ENCODE data around the gene TPPP.
"Not testable (repeated sequence)": the region's sequence is repeated elsewhere in the genome, so short reads cannot be mapped to it uniquely, and the experiment has no call there.

The TPPP gene

DNA sequence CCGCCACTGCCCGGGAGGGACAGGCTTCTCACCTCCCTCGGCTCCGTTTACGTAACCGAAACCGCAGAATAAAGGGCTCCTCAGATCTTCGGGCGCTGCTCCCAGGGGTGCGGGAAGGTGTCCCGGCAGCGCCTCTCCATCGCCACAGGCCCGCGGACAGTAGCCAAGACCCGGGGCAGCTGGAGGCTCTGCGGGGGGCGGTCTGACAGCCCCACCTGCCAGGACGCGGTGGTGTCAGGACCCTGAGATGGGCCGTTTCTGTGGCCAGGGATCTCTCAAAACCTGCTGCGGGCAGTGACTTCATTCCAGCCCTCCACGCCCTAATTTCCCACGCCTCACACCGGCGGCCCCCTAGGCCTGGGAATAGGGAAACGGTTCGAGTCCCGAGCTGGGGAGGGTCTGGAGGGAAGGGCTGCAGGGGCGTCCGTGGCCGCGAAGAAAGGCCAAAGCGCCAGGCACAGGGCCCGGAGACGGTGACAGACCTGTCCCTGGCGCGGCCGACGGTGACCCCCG is 567 bp downstream of the TPPP start:
- DNase-seq: peak; percentile 75

DNA sequence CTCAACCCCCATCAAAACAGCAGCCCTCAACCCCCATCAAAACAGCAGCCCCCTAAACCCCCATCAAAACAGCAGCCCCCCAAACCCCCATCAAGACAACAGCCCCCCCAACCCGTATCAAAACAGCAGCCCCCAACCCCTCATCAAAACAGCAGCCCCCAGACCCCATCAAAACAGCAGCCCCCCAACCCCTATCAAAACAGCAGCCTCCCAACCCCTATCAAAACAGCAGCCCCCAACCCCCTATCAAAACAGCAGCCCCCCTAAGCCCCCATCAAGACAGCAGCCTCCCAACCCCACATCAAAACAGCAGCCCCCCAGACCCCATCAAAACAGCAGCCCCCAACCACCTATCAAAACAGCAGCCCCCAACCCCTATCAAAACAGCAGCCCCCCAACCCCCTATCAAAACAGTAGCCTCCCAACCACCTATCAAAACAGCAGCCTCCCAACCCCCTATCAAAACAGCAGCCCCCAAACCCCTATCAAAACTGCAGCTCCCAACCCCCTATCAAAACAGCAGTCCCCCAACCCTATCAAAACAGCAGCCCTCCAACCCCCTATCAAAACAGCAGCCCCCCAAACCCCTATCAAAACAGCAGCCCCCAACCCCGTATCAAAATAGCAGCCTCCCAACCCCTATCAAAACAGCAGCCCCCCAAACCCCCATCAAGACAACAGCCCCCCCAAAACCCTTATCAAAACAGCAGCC is 1.2 kb downstream of the TPPP start:
- no peak for DNase-seq

DNA sequence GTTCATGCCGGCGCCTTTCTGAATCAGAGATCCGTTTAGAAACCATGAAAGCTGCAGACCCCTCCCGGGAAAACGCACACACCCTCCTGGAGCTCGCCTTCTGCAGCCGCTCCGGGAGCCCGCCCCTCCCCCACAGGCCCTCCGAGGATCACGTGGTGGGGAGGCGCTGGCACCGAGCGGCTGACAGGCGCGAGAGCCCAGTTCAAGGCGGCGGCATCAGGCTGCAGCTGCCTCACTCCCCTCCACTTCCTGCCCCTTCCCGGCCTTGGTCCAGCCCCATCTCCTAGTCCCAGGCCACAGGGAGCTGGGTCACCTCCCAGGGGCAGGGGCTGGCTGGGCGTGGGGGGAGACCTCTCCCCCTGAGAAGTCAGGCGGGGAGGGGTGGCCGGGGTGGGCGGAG is 2.1 kb downstream of the TPPP start:
- not testable (repeated sequence) for DNase-seq

DNA sequence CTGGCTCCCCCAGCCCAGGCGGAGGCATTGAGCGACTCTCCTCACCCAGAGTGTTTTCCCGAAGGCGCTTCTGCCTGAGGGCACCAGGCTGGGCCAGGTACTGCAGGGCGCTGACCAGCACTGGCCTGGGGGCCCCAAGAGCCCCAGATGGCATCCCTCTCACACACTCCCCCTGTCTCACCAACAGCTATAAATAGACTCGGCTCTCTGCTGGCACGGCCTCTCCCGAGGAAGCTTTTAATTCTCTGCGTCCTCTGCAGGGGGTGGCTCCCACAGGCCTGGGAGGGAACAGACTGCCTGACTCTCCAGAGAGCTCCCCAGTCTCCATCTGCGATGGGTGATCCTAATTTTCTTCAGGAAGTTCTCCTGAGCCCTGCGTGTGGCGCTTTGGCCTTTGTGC is 2.9 kb downstream of the TPPP start:
- not testable (repeated sequence) for DNase-seq

DNA sequence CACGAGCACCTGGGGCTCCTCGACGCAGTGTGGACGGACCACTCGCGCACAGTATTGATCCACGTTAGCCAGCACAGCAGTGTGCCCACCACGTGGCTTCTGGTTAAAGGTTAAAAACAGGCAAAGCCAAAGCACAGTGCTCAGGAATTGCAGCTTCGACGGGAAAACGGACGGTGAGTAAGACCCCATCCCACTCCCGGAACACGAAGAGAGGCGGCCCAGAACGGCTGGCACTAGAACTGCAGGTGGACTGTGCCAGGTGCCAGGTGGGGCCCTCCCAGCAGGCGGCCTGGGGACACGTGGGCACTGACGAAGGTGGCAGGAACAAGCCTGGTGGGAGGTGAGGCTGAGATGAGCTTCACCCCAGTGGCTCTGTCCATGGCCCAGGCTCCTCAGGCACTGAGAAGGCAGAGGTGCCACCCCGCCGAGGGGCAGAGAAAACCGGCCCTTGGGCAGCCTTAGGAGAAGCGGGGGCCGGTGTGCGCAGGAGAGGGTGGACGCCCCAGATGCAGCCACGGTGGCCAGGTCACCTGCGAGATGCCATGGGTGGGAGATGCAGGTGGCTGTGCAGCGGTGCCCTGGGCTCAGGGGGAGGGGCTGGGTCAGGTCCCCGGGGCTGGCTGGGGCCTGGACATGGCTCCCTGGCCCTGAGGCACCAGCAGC is 4.7 kb downstream of the TPPP start:
- DNase-seq: not testable (repeated sequence)

DNA sequence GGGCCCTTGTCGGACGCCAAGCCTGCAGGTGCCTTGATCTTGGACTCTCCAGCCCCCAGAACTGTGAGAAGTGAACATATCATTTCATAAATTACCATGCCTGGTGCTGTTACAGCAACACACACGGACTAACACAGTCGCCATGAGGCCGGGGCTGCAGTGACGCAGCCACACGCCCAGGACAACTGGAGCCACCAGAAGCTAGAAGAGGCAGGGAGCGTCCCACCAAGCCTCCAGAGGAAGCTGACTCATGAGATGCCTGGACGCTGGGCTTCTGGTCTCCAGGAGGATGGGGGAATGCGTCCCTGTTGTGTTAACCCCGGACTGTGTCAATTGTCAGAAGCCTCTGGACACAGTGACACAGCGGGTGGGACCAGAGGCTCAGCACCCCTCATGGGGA is 6.2 kb downstream of the TPPP start:
- DNase-seq: not testable (repeated sequence)

DNA sequence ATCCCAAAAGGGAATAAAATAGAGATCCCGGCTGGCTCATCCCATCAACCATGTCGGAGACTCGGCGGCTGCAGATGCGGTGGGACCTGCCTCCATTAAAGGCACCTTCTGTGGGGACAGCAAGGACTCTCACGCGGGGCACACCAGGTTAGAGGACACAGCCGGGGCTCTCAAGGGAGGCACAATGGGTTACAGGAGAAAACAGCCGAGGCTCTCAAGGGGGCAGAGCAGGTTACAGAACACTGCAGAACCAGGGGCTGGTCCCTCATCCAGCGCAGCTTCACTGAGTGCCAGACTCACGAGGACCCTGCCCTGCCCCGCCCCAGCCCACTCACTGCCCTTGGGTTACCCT is 7.0 kb downstream of the TPPP start:
- DNase-seq: not testable (repeated sequence)

DNA sequence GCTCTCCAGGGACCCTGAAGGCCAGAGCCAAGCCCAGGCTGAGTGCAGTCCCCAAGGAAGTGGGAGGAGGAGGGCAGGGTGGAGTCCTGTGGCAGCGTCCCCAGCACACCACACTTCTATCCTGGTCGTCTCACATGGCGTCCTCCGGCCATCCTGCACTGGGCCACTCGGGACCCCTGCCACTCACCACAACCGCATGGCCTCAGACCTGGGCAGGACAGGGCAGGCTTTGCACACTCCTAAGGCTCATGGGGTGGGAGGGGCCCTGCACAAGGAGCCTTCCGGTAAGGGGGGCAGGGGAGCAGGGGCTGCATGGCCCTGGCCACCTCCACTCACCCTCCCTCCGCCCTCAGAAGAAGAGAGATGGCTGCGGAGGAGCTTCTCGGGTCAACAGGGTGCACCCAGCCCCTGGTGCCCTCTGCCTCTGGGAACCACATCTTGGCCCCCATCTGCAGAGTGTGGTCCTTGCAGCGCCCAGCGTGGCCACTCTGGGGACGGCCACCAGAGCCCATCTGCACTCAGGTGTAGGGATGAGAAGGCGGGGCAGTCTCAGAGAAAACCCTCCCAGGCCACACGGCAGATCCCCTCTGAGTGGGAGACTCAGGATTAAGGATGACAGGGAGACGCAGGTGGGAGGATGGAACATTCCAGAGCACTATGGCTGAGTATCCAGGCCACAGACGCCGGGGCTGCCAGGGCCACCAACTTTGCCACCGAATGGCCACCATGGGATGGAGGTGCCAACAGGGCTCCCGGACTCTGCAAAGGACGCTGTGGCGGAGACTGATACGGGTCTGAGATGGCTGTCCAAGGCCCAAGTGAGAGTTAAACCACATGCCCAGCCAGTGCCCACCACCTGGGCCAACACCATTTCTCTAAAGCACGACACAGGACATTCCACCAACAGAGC is 7.6 kb downstream of the TPPP start:
- DNase-seq: no peak

DNA sequence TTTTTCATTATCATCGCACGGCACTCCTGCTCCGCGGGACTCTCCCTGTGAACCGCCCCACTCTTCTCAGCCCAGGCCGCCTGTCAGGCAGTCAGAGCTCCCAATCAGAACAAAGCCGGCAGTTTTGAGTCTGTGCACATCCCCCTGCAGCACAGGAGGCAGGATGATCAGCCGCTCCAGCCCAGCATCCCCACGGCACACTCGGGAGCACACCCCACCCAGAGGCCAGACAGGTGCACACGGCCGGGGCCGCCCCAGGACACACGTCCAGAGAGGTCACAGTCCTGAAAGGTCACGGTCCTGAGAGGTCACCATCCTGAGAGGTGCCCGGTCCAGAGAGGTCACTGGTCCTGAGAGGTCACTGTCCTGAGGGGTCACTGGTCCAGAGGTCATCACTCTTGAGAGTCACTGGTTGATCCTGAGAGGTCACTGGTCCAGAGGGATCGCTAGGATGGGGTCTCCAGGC is 8.4 kb downstream of the TPPP start:
- DNase-seq: no peak

DNA sequence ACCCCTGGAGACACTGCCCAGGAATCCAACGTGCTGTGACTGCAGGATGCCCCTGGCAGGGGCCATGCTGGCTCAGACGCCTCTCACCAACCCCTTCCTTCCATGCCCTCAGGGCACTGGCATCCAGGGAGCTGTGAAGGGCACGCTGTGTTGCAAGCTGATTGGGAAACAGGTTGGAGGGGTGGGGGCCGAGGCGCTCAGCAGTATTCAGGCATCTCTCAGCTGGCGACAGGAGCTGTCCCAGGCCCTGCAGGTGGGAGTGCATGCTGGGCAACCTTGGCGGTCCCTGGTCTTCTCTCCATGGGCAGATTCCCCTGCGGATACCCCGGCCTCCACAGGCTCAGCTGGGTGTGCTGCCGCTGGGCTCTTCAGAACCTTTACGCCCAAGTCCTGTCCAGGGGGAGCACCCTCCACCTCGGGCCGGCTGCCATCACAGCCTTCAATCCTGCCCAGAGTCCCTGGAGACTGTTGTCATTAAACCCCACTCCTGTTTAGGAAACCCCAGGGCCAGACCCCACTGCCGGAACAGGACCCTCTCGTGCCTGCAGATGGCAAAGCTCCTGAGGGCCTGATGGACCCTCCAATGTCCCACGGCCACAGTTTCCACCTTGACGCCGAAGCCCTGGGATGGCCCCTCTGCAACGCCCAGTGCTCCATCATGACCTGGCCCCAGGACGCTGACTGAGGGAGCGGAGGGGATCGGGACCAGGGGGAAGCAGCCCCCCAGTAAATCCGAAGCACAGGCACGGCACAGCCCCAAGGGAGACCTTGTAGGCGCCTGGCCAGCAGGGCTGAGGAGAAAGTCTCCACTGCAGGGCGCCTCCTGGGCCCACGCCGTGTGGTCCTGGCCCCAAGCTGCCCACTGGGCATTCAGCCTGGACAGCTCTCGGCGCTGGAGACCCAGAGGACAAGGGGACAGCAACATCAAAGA is 9.3 kb downstream of the TPPP start:
- DNase-seq: no peak

DNA sequence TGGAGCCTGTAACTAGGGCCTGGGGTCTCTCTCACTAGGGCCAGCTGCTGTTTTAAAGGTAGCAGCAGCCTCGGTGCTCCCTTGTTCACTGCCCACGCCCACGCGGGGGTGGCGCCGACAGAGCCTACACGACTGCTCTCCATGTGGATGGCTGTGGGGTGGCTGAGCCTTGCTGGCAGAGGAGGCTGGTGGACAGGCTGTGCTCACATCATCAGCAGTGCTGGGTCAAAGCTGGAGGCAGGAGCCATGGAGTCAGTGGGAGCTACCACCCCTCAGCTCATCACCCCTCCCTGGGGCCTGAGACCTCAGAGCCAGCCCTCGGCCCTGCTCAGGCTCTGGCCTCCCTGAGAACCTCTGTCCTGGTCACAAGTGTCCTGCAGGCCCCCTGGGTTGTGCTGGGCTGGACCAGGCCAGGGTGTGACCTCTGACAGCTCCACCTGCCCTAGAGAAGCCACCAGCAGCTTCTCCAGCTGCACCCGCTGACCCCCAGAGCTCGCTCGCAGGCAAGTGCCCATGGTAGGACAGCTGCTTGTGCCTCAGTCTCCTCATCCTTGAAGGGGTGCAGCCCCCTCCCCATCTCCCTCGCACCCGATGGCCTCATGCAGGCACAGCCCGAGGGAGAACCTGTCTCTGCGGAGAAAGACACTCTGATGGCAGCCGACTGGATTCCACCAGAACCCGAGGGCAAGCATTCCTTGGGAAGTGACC is 10.3 kb downstream of the TPPP start:
- not testable (repeated sequence) for DNase-seq

DNA sequence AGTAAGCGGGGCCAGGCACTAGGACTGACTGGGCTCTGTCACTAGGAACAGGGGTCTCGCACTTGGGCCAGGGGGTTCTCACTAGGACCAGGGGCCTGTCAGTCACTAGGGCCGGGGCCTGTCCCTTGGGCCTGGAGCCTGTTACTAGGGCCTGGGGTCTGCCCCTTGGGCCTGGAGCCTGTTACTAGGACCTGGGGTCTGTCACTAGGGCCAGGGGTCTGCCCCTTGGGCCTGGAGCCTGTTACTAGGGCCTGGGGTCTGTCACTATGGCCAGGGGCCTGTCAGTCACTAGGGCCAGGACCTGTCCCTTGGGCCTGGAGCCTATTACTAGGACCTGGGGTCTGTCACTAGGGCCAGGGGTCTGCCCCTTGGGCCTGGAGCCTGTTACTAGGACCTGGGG is 10.9 kb downstream of the TPPP start:
- DNase-seq: not testable (repeated sequence)

DNA sequence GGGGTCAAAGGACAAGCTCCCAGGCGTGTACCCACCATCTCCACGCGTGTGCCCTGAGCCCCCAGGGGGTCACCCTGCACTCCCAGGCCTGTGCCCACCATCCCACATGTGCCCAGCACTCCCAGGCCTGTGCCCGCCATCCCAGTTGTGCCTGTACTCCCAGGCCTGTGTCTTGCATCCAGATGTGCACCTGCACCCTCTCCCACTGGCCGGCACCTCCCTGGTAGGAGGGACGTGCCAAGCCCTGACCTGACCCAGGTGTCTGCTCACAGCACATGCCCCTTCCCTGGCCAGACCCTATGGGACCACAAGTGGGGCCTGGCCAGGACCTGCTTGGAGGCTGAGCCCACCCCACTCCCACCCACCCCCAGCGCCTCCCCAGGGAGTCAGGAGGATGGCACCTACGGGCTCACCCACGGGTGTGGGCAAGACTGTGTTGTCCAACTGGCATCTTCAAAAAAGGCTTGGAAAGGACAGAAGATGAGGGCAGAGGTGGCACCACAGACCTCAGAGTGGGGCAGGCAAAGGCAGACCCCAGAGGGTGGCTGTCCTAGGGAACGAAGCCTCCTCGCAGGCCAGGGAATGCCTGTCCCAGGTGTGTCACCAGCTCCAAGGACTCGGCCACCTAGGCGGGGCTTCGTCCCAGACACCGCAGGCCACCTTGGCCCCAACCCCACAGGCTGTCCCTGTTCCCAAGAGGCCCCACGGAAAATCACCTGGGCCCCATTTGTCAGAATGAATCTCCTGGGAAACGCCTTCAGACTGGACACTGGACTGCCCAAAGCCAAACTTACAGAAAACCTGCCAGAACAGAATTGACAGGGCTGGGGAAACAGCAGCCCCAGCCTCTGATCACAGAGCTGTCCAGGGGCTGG is 11.6 kb downstream of the TPPP start:
- not testable (repeated sequence) for DNase-seq

DNA sequence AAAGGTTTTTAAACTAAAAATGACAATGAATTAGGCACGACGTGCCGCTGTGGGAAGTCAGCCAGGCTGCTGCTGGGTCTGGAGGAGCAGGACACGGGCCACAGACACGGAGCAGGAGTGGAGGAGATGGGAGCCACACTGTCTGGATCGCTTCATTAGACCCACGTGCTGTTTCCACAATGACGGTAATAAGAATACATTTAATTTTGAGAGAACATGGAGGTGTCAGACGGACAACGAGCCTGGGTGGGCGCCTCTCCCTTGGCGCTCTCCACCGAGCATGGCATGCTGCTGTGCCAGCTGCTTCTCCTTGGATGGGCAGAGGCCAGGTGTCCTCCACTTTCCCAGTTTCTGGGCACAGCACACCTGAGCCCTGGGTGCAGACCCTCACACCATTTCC is 12.3 kb downstream of the TPPP start:
- not testable (repeated sequence) for DNase-seq

DNA sequence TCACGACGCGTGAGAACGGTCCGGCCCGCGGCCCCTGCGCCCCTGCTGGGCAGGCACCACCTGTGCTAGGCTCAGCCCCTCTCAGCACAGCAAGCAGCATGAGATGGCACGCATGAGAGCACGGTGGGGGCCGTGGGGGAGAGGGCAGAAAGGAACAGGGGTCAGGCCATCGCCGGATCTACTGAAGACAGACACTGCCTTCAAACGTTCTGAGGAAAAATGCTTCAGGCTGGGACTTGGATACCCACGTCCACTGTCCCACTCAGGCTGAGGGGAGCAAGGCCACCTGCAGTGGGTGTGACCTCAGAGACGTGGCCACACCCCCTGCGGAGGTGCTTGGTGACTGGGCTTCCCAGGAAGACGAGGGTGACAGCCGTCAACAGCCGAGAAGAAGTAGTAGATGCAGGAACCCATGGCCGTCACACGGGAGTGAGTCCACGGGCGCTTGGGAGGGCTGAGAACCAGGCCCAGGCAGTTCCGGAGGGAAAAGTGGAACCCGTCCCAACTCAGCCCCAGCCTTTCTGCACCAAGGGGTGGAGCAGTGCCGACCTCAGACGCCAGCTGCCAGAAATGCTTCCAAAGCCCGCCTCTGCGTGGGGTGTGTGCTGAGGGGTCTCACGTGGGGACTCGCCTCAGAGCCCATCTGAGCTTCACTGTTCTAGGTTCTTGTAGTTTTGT is 12.9 kb downstream of the TPPP start:
- not testable (repeated sequence) for DNase-seq

DNA sequence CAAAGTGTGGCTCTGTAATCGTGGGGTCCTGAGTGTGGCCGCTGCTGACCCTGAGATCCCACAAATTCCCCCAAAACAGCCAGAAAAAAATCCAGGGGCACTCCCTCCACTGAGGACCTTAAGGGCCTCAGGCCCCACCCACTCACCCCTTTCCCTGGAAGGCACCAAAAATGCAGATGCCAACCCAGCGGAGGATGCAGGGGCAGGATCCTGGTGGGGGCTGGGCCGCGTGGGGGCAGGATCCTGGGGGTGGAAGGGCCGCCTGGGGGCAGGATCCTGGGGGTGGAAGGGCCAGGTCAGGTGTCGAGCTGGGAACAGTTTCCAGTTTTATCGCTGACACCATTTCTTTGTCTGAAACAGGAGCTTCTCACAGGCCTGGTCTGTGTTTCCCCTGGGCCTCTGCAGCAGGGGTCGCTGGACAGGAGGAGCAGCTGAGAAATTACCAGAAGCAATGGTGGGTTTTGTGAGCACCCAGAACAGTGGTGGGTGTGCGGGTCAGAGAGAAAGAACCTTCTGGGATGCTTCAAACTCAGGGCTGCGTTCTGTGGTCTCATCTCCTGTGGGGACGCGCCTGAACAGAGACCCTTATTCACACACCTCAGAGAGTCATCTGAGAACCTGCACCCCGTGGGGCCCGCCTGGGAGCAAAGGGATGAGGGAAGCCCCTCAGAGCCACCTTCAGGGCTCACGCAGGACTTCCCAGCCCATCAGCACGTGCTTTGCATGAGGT is 13.8 kb downstream of the TPPP start:
- not testable (repeated sequence) for DNase-seq

DNA sequence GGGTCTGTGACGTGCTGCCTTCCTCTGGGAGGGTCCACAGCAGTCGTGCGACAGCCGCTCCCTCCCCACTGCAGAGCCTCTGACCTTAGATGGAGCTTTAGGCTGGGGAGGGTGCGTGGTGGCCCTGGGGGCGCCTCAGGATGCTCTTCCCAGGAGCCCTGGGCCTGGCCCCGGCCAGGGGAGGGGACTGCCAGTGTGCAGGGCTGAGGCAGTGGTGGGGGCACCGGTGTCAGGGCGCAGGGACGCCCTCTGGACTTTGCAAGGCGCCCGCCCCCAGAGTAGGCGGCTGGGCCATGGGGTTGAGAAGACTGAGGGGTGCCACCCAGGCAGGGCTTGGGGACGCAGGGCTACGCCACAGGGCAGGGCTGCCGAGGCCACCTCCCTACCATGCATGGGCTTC is 14.6 kb downstream of the TPPP start:
- not testable (repeated sequence) for DNase-seq

DNA sequence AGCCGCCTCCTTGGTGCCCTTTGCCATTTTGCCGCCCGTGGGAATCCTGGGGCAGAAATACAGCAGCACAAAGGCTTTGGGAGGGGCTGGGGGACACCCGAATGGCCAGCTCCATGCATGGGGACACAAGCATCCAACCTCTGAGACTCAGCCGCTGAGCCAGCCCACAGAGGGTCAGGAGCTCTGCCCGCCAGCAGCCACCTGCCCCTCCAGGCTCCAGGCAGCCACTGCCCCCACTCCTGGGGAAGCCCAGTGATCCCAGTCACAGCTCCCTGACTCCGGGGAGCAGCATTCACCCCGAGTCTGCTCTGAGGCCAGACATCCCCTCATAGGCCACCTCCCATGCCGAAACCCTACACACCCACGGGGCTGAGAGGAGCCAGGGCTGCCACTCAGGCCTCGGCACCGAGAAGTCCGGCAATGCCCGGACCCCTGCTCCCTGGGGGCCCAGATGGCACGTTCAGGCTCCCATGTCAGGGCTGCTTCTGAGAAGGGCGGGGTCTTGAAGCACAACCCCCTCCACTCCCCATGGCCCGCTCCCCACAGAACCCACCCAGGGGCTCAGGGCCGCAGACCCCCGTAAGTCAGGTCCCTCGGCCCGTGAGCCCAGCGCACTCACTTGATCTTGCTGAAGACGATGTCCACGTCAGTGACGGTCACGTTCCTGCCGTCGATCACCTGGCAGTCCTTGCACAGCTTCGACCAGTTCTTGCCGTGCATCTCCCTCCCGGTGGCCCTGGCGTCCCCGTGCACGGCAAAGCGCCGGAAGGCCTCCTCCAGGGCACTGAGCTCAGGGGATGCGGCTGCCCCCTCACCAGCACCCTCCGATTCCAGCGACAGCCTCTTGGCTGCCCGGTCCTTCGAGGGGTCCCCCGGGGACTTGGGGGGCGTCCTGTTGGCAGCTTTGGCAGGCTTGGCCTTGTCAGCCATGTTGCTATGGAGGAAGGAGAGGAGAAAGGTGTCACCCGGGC is 15.7 kb downstream of the TPPP start:
- no peak for DNase-seq
